Mesothelial cell of epicardium (in vitro differentiated cells): Measurements from ENCODE around the gene ADARB1. TPM values are rescaled to one million over a fixed set of nuclear protein-coding genes. Genes with fewer than 3 reads are reported as not detected.

Experiments used
- DNase-seq, 2 experiments: peaks; one replicate each; pipeline ENCODE4 v3.0.0; 2021; ENCODE audit warnings: low spot score in 2 of 2; ENCODE audit not compliant: unreplicated experiment in 2 of 2
- H3K27ac Mint-ChIP-seq: 2 replicates; pipeline ENCODE4 v1.8.0; 2021; ENCODE audit warnings: mixed read lengths
- H3K27me3 Mint-ChIP-seq: 2 replicates; pipeline ENCODE4 v1.8.0; 2021; ENCODE audit warnings: low read depth, mixed read lengths
- H3K36me3 Mint-ChIP-seq: 2 replicates; pipeline ENCODE4 v1.8.0; 2021; ENCODE audit warnings: mixed read lengths
- H3K4me1 Mint-ChIP-seq: 2 replicates; pipeline ENCODE4 v1.8.0; 2021; ENCODE audit warnings: mixed read lengths
- H3K4me3 Mint-ChIP-seq: 2 replicates; pipeline ENCODE4 v1.8.0; 2021; ENCODE audit warnings: mild to moderate bottlenecking, moderate library complexity, mixed read lengths
- H3K9me3 Mint-ChIP-seq: 2 replicates; pipeline ENCODE4 v1.8.0; 2021; ENCODE audit warnings: mixed read lengths
- CTCF ChIP-seq: fragments of 200-600 bp; sonication (generic); IDR thresholded peaks from one replicate; pipeline ENCODE4 v1.5.0; 2021; ENCODE audit warnings: antibody characterized with exemption; ENCODE audit not compliant: unreplicated experiment
- total RNA-seq: library from RNA; stranded (reverse); gene quantifications from 3 replicates; pipeline ENCODE4 v1.2.1, GENCODE V29; 2021

ADARB1 gene
- total RNA-seq, 1 donor from 2014 or later = 26.5 TPM

- H3K27me3 Mint-ChIP-seq = peaks cover 2% of the 10 kb centered on the region
- no peak for TF ChIP-seq CTCF
- H3K36me3 Mint-ChIP-seq = peaks cover 10% of the 10 kb centered on the region
- H3K27ac Mint-ChIP-seq = no peak overlapping the region
- peak in 1 of 2 experiments; percentile 17 for DNase-seq
- H3K4me1 Mint-ChIP-seq = no peaks in the 10 kb centered on the region
- H3K9me3 Mint-ChIP-seq = peaks cover 43% of the 10 kb centered on the region
- H3K4me3 Mint-ChIP-seq = no peak overlapping the region
Measured at GRCh38 chr21:45241357-45241756, 167.0 kb downstream of the ADARB1 start.

- Mint-ChIP-seq H3K27me3 (peaks cover 7% of the 10 kb centered on the region), H3K4me1 (peaks cover 1% of the 10 kb centered on the region), H3K36me3 (peaks cover 9% of the 10 kb centered on the region), H3K4me3 (no peak overlapping the region), H3K27ac (no peak overlapping the region), H3K9me3 (peaks cover 30% of the 10 kb centered on the region)
- no peak for DNase-seq
- TF ChIP-seq CTCF = no peak
Measured at GRCh38 chr21:45243603-45244002, 169.2 kb downstream of the ADARB1 start.

GRCh38 chr21:45244799-45245340 lies 170.5 kb downstream of the ADARB1 start:
- H3K36me3 Mint-ChIP-seq = peaks cover 9% of the 10 kb centered on the region
- peaks cover 9% of the 10 kb centered on the region for H3K27me3 Mint-ChIP-seq
- no peak overlapping the region for H3K4me3 Mint-ChIP-seq
- peaks cover 30% of the 10 kb centered on the region for H3K9me3 Mint-ChIP-seq
- peaks cover 11% of the 10 kb centered on the region for H3K4me1 Mint-ChIP-seq
- peak in 1 of 2 experiments; percentile 33 for DNase-seq
- TF ChIP-seq CTCF = no peak
- H3K27ac Mint-ChIP-seq = no peak overlapping the region

GRCh38 chr21:45246386-45247320 lies 172.3 kb downstream of the ADARB1 start:
- Mint-ChIP-seq H3K36me3 (peaks cover 9% of the 10 kb centered on the region), H3K27me3 (peaks cover 9% of the 10 kb centered on the region), H3K4me1 (peaks cover 11% of the 10 kb centered on the region), H3K4me3 (no peak overlapping the region), H3K27ac (no peak overlapping the region), H3K9me3 (peaks cover 30% of the 10 kb centered on the region)
- DNase-seq = peak in 1 of 2 experiments; percentile 25
- TF ChIP-seq CTCF = no peak

- Mint-ChIP-seq H3K36me3 (peaks cover 5% of the 10 kb centered on the region), H3K27ac (no peak overlapping the region), H3K4me1 (peaks cover 11% of the 10 kb centered on the region), H3K27me3 (peaks cover 9% of the 10 kb centered on the region), H3K9me3 (peaks cover 23% of the 10 kb centered on the region), H3K4me3 (peak overlapping the region; percentile 31)
- TF ChIP-seq CTCF = no peak
- DNase-seq = peak in 1 of 2 experiments; percentile 37
Measured at GRCh38 chr21:45248301-45248892, 174.0 kb downstream of the ADARB1 start.
